K562 (cell line): ENCODE data around the gene SCGB2B2. TPM values are rescaled to one million over a fixed set of nuclear protein-coding genes. Genes with fewer than 3 reads are reported as not detected.

Experiments
- ATAC-seq: fragments of 200-7000 bp; cut with Tn5 transposase; 3 replicates; pipeline ENCODE4 v1.9.1; 2020; ENCODE audit warnings: moderate library complexity
- BruUV-seq: library from RNA; stranded (reverse); fragments of 400-500 nt; replicated peaks from 2 replicates; lab custom pipeline; 2021; lab: Mats Ljungman, UMichigan
- CTCF ChIA-PET: fragments of 300-600 bp; formaldehyde crosslinking; extraction: SDS; loops from one replicate; lab custom pipeline; 2021; ENCODE audit warnings: low intra/inter-chr PET ratio; lab: Yijun Ruan, JAX
- POLR2A ChIA-PET: fragments of 300-600, 350-650 bp; sonication (Branson Sonifier 250); formaldehyde crosslinking; extraction: SDS; loops from one replicate; lab custom pipeline; 2021; ENCODE audit warnings: antibody characterized with exemption, inconsistent platforms; lab: Yijun Ruan, JAX
- DNase-seq, 4 experiments: peaks; one replicate each; pipeline versions ENCODE4 v3.0.0 to v3.0.0-alpha.2; 2011 to 2018; ENCODE audit warnings: low spot score in 3 of 4, mixed read lengths in 3 of 4; ENCODE audit errors: extremely low read depth in 1 of 4
- FAIRE-seq: peaks from 2 replicates; lab custom pipeline; 2011; peaks lifted over from hg19 to GRCh38; lab: Jason Lieb, UNC
- H2AFZ ChIP-seq: 2 replicates; pipeline ENCODE4 v1.6.0; 2011; ENCODE audit warnings: low read depth, low read length, control low read depth, inconsistent platforms
- H3K27ac ChIP-seq: fragments of 200-600 bp; 3 replicates; pipeline ENCODE4 v1.8.0; 2011; ENCODE audit warnings: low read depth, mild to moderate bottlenecking, control low read depth, inconsistent platforms, low read length, moderate library complexity, mixed read lengths; ENCODE audit errors: extremely low read depth
- H3K27me3 ChIP-seq, 2 experiments: fragments of 300-600 bp in 1 of 2; 2 replicates in 1 of 2; 3 replicates in 1 of 2; pipeline versions ENCODE4 v1.6.0 to v1.8.0; 2011; ENCODE audit warnings: inconsistent platforms in 2 of 2, low read length in 2 of 2, mild to moderate bottlenecking in 1 of 2, mixed read lengths in 1 of 2, moderate library complexity in 1 of 2; ENCODE audit not compliant: control insufficient read depth in 2 of 2, insufficient read depth in 2 of 2
- H3K36me3 ChIP-seq: fragments of 300-600 bp; 3 replicates; pipeline ENCODE4 v1.8.0; 2011; ENCODE audit warnings: mild to moderate bottlenecking, low read length, inconsistent platforms; ENCODE audit not compliant: control insufficient read depth, insufficient read depth
- H3K4me1 ChIP-seq, 2 experiments: fragments of 200-600 bp in 1 of 2; replicated peaks in 1 of 2; 2 replicates in 1 of 2; 3 replicates in 1 of 2; pipeline versions ENCODE4 v1.5.1 to v1.8.0; 2011; ENCODE audit warnings: inconsistent platforms in 2 of 2, low read length in 2 of 2, mild to moderate bottlenecking in 1 of 2, mixed read lengths in 1 of 2, moderate library complexity in 1 of 2; ENCODE audit not compliant: control insufficient read depth in 2 of 2, insufficient read depth in 2 of 2
- H3K4me2 ChIP-seq: 2 replicates; pipeline ENCODE4 v1.6.1; 2011; ENCODE audit warnings: low read length, control low read depth, inconsistent platforms, mixed read lengths; ENCODE audit not compliant: insufficient read depth
- H3K4me3 ChIP-seq: fragments of 200-600 bp; sonication (generic), shearing (Covaris generic); 2 replicates; pipeline ENCODE4 v1.5.1; 2016; ENCODE audit warnings: control low read depth, inconsistent platforms
- H3K79me2 ChIP-seq: fragments of 200-600 bp; 3 replicates; pipeline ENCODE4 v1.8.0; 2011; ENCODE audit warnings: low read length, inconsistent platforms; ENCODE audit not compliant: control insufficient read depth, insufficient read depth
- H3K9ac ChIP-seq, 2 experiments: 2 replicates each; pipeline versions ENCODE4 v1.6.0 to v1.6.1; 2011; ENCODE audit warnings: low read depth in 2 of 2, low read length in 2 of 2, control low read depth in 1 of 2, inconsistent platforms in 1 of 2, mild to moderate bottlenecking in 1 of 2, mixed read lengths in 1 of 2; ENCODE audit not compliant: insufficient read depth in 1 of 2
- H3K9me1 ChIP-seq: one replicate; pipeline ENCODE4 v1.6.0; 2011; ENCODE audit warnings: inconsistent platforms, mild to moderate bottlenecking, low read length, moderate library complexity; ENCODE audit not compliant: control insufficient read depth, insufficient read depth
- H3K9me3 ChIP-seq: replicated peaks from 2 replicates; pipeline ENCODE4 v1.5.1; 2011; ENCODE audit warnings: low read depth, low read length, inconsistent platforms; ENCODE audit not compliant: control insufficient read depth, insufficient read depth
- H4K20me1 ChIP-seq: replicated peaks from 2 replicates; pipeline ENCODE4 v1.6.1; 2011; ENCODE audit warnings: low read length, inconsistent platforms, mixed read lengths; ENCODE audit not compliant: control insufficient read depth, insufficient read depth
- ARHGAP35 ChIP-seq: fragments of 450-650 bp; IDR thresholded peaks from 2 replicates; pipeline ENCODE4 v1.6.1; 2018; ENCODE audit not compliant: partially characterized antibody
- CC2D1A ChIP-seq: fragments of 450-650 bp; IDR thresholded peaks from 2 replicates; pipeline ENCODE4 v1.6.1; 2017; ENCODE audit warnings: mild to moderate bottlenecking
- CREBBP ChIP-seq: IDR thresholded peaks from one replicate; pipeline ENCODE4 v1.6.1; 2012; ENCODE audit warnings: low read depth, mild to moderate bottlenecking, control low read depth, inconsistent platforms, low read length
- HMG20B ChIP-seq: fragments of 250-450 bp; sonication (Bioruptor Pico); IDR thresholded peaks from 2 replicates; pipeline ENCODE4 v1.5.0; 2021; ENCODE audit warnings: mild to moderate bottlenecking
- HNRNPK ChIP-seq: fragments of 200-400 bp; formaldehyde crosslinking; IDR thresholded peaks from one replicate; pipeline ENCODE4 v1.6.1; 2018; ENCODE audit warnings: mild to moderate bottlenecking, low read depth, low read length; ENCODE audit not compliant: poor library complexity, severe bottlenecking
- IRF9 ChIP-seq: fragments of 450-650 bp; IDR thresholded peaks from 2 replicates; pipeline ENCODE4 v1.6.1; 2016; ENCODE audit warnings: missing biosample characterization, missing genetic modification characterization
- JUNB ChIP-seq: fragments of 450-650 bp; formaldehyde crosslinking; conservative IDR thresholded peaks from 2 replicates; pipeline ENCODE4 v1.4.0; 2020; ENCODE audit warnings: mild to moderate bottlenecking
- KLF13 ChIP-seq: fragments of 450-650 bp; IDR thresholded peaks from 2 replicates; pipeline ENCODE4 v1.6.1; 2016; ENCODE audit warnings: missing genetic modification characterization, low read depth, mild to moderate bottlenecking, missing compliant biosample characterization, moderate library complexity, borderline replicate concordance
- LARP7 ChIP-seq: fragments of 450-650 bp; IDR thresholded peaks from 2 replicates; pipeline ENCODE4 v1.6.1; 2016
- MAFG ChIP-seq: fragments of 450-650 bp; conservative IDR thresholded peaks from 2 replicates; pipeline ENCODE4 v1.6.1; 2016; ENCODE audit warnings: missing genetic modification characterization, missing compliant biosample characterization
- MAZ ChIP-seq, 2 experiments: fragments of 450-650 bp in 1 of 2; sonication (generic) in 1 of 2; formaldehyde crosslinking; IDR thresholded peaks in 1 of 2; conservative IDR thresholded peaks in 1 of 2; 2 replicates each; pipeline versions ENCODE4 v1.4.0 to v1.5.0; 2020; ENCODE audit warnings: mild to moderate bottlenecking in 1 of 2, missing genetic modification reagents in 1 of 2
- PHF20 ChIP-seq: fragments of 450-650 bp; IDR thresholded peaks from 2 replicates; pipeline ENCODE4 v1.6.1; 2018; ENCODE audit not compliant: partially characterized antibody
- POLR3A ChIP-seq: IDR thresholded peaks from 2 replicates; pipeline ENCODE4 v1.6.1; 2011; ENCODE audit warnings: borderline replicate concordance, mild to moderate bottlenecking, moderate library complexity; ENCODE audit not compliant: insufficient read length, insufficient read depth; ENCODE audit errors: extremely low read depth
- SAFB ChIP-seq: fragments of 200-400 bp; formaldehyde crosslinking; IDR thresholded peaks from 2 replicates; pipeline ENCODE4 v1.6.1; 2017; ENCODE audit warnings: low read depth, low read length, borderline replicate concordance
- SMARCE1 ChIP-seq: fragments of 450-650 bp; IDR thresholded peaks from 2 replicates; pipeline ENCODE4 v1.7.1; 2016; ENCODE audit warnings: mild to moderate bottlenecking
- SP1 ChIP-seq: sonication (generic); formaldehyde crosslinking; IDR thresholded peaks from 2 replicates; pipeline ENCODE4 v1.8.1; 2022; ENCODE audit warnings: mild to moderate bottlenecking, missing genetic modification reagents
- SREBF1 ChIP-seq: fragments of 150-350 bp; IDR thresholded peaks from 2 replicates; pipeline ENCODE4 v1.6.1; 2014; ENCODE audit warnings: antibody characterized with exemption, low read depth, low read length, borderline replicate concordance
- ZBTB9 ChIP-seq: fragments of 450-650 bp; formaldehyde crosslinking; IDR thresholded peaks from 2 replicates; pipeline ENCODE4 v1.4.0; 2020; ENCODE audit warnings: mild to moderate bottlenecking, moderate library complexity
- WGBS: fragments of 100-300 bp; shearing (Covaris generic); methylation state at CpG from one replicate; pipeline ENCODE4 v1.1.6; 2016; ENCODE audit warnings: low coverage, mixed read lengths; ENCODE audit not compliant: insufficient coverage; ENCODE audit errors: missing lambda C conversion rate; 5-methylcytosine and 5-hydroxymethylcytosine counted together
- in situ Hi-C: fragments of 300-500 bp; cut with MboI; formaldehyde crosslinking; loops from 4 replicates; pipeline ENCODE4 v1.15.0; 2018; ENCODE audit warnings: inconsistent platforms, mixed read lengths
- intact Hi-C: fragments of 100-400 bp; cut with micrococcal nuclease; formaldehyde crosslinking; loops from 2 replicates; pipeline ENCODE4 v1.14.2; 2022
- polyA plus RNA-seq, 8 experiments: library from polyadenylated mRNA; depleted of rRNA in 4 of 8; stranded (reverse) in 5 of 8; unstranded in 3 of 8; fragments of >200 nt; fragmentation: Nextera tagmentation in 2 of 8; fragmentation: Illumina TruSeq in 1 of 8; extraction: Ambion mirVana in 2 of 8; extraction: Trizol in 1 of 8; gene quantifications; 2 replicates each; pipeline versions ENCODE4 v1.2.1 to v1.2.3, GENCODE V29; 2011 to 2014; ENCODE audit warnings: inconsistent platforms in 1 of 8, missing spikeins in 1 of 8
- total RNA-seq, 7 experiments: library from RNA; depleted of rRNA in 6 of 7; stranded (reverse); fragments of >200 nt in 6 of 7; fragmentation: Illumina TruSeq in 2 of 7; extraction: Trizol in 2 of 7; gene quantifications; 2 replicates each; pipeline versions ENCODE4 v1.2.1 to v1.2.3, GENCODE V29; 2011 to 2021; ENCODE audit warnings: low replicate concordance in 1 of 7

SCGB2B2 gene
- total and polyA plus RNA-seq, 9 of the 15 experiments (the other 6 are each of a cell fraction or from before 2014, with no cell fraction given): not detected

- Histone ChIP-seq H3K4me3 (no peak overlapping the region), H3K27me3 (no peaks in the 10 kb centered on the region), H3K27ac (no peak overlapping the region), H4K20me1 (no peaks in the 10 kb centered on the region), H3K9me3 (no peaks in the 10 kb centered on the region), H3K4me1 (peaks cover 0 to 2% of the 10 kb centered on the region in 2 experiments; a peak in 2 of 5 replicates), H3K9ac (no peak overlapping the region), H2AFZ (no peak overlapping the region), H3K79me2 (no peaks in the 10 kb centered on the region), H3K9me1 (no peaks in the 10 kb centered on the region), H3K36me3 (no peaks in the 10 kb centered on the region), H3K4me2 (no peak overlapping the region)
- intact Hi-C loops: no loop called here
- DNase-seq (no peak), ATAC-seq (no peak), FAIRE-seq (no peak)
- 0% methylated on average over 3 of the region's 3 CpGs for WGBS
- ChIA-PET CTCF (no interaction called here), POLR2A (interaction anchor here (0.9 kb wide), 1 partner anchor 21 kb away, joined by 3 read pairs; no protein-coding TSS in a partner anchor)
- TF ChIP-seq SMARCE1: no peak
- no peak for TF ChIP-seq JUNB (CRISPR knock-in tag)
- no peak for TF ChIP-seq POLR3A
- no peak for TF ChIP-seq CREBBP
- no peak for TF ChIP-seq CC2D1A
- no peak for TF ChIP-seq SP1
- TF ChIP-seq IRF9: no peak
- TF ChIP-seq HMG20B (CRISPR knock-in tag): no peak
- TF ChIP-seq MAFG: no peak
- TF ChIP-seq HNRNPK: no peak
- TF ChIP-seq SAFB: no peak
- no peak for TF ChIP-seq KLF13 (tag)
- TF ChIP-seq SREBF1: no peak
- TF ChIP-seq ZBTB9: no peak
- TF ChIP-seq PHF20: no peak
- no peak for TF ChIP-seq MAZ (CRISPR knock-in tag; conservative IDR thresholded peaks at IDR 0.05 in 1 of 2, IDR thresholded peaks at IDR 0.05 in 1 of 2)
- no peak for TF ChIP-seq LARP7
- no peak for TF ChIP-seq ARHGAP35
- in situ Hi-C loops: no loop called here
- BruUV-seq: no TSS peak
These were observed 15.6 kb downstream of the SCGB2B2 start for GRCh38 chr19:34661357-34661756.
